ENCODE data around the gene PYURF.

Gene PYURF, protein sequence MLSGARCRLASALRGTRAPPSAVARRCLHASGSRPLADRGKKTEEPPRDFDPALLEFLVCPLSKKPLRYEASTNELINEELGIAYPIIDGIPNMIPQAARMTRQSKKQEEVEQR

DNA sequence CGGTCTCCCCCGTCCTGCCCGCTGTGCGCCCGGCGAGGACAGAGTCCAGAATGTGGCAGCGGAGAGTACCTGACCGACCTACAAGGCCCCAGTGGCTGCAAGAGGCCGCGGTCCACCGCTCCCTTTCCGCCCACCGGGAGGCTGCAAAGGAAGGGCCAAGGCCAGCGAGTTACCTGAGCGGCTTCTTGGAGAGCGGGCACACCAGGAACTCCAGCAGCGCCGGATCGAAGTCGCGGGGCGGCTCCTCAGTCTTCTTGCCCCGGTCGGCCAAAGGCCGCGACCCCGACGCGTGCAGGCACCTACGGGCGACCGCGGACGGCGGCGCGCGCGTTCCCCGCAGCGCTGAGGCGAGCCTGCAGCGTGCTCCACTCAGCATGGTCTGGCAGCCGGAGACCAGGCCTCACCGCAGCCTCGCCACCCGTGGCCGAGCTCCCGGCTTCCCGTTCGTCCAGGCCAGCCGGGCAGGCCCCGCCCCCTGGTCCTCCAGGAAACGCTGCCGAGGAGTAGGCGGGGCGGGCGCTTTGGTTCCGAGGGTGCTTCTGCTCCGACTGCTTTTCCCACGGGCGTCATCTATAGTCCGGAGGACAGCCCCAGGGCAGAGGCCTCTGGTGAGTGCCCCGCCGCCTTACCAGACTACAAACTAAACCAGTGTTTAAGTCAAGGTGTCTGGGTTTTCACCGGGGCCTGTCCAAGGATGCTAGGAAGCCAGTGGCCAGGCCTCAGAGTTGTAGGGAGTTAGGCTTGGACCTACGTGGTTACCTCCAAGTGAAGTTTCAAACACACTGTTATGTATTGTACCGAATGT, at the start of gene PYURF:
PYURF (minus strand) TSS at position 452 of the 805 bp plus-strand sequence; CDS start at position 376, 76 bp downstream.
- DNase-seq = peak; percentile 95

DNA sequence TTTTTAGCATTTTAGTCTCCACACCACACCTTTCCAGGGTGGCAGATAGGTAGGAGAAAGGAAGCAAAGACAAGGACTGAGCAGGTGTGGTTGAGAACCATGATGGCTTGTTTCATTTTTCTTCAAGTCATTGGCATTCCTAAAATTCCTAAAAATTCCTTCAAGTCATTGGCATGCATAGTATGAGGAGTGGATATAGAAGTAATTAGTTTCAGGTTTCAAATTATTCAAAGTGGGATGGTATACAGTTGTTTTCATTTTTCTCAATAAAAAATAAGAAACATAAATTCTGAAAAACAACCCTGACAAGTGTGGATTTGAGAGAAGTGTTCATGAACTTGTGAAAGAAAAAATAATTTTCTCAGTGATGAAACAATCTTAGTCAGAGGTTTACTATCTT, 46.4 kb upstream of the PYURF start:
- no peak for DNase-seq

DNA sequence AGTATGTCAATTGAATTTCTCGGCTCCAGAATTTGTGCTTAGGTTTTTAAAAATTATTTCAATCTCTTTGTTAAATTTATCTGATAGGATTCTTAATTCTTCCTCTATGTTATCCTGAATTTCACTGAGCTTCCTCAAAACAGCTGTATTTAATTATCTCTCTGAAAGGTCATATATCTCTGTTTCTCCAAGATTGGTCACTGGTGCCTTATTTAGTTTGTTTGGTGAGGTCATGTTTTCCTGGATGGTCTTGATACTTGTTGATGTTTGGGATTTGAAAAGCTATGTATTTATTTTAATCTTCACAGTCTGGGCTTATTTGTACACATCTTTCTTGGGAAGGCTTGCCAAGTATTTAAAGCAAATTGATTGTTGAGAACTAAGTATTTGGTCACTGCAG, 44.0 kb upstream of the PYURF start:
- DNase-seq = no peak

DNA sequence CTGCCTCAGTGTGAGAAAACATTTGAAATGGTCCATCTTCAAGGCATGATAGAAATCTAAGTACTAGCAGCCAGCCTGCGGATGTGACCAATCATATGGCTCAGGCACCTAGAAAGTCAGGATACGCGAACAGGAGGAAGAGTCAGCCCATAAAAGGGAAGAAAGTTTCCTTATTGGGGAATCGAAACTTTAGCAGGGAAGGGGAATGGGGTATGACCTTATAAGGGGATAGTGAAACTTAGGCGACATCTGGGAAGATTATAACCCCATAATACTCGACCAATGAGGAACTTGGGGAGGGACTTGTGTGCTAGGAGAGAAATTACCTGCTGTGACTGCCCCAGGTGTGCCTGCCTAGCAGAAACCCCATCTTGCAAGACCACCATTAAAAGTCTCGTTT, 26.2 kb upstream of the PYURF start:
- DNase-seq = no peak

DNA sequence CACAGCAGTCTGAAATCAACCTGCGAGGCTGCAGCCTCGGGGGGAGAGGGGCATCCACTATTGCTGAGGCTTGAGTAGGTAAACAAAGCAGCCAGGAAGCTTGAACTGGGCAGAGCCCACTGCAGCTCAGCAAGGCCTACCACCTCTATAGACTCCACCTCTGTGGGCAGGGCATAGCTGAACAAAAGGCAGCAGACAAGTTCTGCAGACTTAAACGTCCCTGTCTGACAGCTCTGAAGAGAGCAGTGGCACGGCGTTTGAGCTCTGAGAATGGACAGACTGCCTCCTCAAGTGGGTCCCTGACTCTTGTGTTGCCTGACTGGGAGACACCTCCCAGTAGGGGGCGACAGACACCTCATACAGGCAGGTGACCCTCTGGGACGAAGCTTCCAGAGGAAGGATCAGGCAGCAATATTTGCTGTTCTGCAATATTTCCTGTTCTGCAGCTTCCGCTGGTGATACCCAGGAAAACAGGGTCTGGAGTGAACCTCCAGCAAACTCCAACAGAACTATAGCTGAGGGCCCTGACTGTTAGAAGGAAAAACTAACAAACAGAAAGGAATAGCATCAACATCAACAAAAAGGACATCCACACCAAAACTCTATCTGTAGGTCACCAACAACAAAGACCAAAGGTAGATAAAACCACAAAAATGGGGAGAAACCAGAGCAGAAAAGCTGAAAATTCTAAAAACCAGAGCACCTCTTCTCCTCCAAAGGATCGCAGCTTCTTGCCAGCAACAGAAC, 15.9 kb upstream of the PYURF start:
- DNase-seq = peak; percentile 45

DNA sequence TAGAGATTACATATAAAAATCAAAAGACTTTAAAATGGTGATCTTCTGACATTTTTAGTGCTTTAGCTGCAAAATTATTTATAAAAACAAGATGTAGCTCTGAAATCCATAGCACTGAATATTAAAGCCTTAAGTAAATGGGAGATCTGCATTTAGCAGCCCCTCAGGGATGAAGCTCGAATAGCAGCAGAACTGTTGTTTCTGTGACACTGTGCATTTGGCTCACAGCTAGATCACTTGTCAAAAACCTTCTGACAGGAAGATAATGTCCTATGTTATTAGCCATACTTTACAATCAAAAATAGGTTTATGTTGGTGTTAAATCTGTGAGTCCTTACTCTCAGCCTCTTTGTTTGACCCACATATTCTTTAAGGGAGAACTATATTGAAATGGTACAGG, 14.1 kb upstream of the PYURF start:
- DNase-seq = no peak

DNA sequence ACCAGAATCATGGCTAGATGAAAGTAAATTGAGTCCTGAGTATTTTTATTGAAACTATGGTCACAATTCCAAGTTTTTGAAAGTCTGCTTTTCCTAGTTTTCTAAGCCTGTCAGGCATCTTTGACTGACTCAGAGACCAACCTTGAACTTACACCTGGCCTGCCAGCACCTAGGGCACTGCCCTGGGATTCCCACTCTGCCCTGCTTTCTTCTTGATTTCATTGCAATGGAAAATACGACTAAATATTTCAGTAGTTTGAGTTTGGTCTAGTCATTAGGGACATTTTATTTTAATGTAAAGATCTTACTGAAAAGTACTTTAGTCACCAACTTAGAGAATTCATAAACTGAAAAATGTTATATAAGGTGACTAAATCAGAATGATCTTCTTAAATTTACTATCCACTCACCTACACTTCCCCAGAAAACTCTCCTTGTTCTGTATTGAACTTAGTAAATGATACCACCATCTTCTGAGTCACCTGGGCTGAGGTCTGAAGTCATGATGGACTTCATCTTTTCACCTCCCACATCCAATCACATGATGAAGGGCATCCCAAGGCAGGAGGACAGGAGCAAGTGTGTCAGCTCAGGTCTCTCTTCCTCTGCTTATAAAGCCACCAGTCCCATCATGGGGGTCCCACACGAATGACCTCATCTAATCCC, 11.6 kb upstream of the PYURF start:
- DNase-seq = no peak

DNA sequence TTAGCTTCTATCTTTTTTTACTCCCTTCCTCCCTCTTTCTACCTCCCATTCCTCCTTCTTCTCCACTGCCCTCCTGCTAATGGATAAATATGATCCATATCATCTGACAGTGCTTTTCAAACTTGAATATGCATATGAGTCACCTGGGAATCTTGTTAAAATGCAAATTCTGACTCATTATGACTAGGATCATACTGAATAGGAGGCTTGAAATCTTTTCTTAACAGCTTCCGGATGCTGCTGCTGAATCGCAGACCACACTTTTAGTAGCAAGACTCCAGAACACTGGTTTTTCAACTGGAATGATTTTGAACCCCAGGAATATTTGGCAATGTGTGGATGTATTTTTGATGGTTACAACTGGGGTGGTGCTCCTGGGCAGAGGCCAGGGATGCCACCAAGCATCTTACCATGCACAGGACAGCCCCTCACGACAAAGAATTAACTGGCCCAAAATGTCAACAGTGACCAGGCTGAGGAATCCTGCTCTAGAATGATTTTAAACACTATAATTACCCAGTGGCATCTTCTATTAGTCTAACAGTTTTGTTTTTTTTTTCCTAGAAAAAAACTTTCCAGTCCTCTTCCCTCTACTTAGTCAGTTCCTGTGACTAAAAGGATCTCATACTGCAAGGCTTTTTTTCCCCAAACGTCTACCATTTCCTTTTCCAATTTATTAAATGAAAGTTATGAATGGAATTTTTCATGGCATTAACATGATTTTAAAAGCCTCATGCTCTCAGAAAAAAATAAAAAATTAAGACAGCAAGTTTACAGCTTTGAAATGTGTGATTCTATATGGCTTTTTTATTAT, 10.6 kb upstream of the PYURF start:
- DNase-seq = no peak

DNA sequence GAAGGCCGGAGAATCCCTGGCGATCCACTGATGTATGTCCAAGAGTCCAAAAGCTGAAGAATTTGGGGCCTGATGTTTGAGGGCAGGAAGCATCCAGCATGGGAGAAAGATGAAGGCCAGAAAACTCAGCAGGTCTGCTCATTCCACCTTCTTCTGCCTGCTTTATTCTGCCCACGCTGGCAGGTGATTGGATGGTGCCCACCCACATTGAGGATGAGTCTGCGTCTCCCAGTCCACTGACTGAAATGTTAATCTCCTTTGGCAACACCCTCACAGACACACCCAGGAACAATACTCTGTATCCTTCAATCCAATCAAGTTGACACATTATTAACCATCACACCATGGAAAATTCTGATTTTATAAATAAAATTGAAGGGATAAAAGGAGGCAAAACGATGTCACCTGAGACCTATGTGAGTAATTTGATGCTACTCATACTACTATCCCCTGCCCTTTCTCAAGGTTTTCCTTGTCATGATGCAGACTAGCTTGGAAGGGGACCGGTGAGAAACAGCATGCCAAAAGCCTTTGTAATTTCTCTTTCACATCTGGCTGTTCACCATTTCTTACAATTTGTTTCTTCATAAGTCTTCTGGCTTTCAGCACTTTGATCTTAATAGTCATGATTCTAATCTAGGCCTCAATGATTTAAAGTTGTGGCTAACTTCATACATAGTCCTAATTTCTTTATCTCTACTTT, 9.7 kb upstream of the PYURF start:
- DNase-seq = no peak

DNA sequence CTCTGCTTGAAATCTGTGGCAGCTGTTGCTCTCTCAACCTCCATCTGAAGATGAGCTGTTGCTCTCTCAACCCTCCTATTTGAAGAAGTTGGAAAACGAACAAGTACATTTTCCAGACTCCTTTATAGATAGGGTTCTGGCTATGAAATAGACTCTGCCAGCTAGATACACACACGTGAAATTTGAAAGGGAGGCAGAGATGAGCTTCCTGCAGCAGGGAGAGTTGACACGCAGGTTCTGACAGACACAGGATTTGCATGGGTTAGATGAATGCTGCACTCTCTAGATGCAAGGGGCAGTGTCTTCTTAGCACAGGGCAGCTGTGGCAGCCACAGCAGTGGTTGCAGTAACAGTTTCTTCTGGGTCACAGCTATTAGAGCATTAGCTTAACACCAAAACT, 8.0 kb upstream of the PYURF start:
- DNase-seq = no peak

DNA sequence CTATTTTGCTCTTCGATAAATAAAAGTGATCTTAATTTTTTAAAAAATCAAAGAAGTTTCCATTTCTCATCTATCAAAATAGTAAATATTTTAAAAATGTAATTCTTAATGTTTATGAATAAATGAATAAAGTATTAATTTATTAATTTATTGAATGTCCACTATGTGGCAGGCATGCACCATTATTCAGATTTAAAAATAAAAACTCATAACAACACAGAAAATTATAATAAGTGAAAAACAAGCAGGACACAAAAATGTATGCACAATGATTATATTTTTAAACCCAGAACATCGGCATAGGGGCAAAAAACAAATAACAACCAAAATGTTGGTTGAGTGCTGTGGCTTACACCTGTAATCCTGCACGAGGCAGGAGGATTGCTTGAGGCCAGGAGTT, 5.3 kb upstream of the PYURF start:
- DNase-seq = no peak

DNA sequence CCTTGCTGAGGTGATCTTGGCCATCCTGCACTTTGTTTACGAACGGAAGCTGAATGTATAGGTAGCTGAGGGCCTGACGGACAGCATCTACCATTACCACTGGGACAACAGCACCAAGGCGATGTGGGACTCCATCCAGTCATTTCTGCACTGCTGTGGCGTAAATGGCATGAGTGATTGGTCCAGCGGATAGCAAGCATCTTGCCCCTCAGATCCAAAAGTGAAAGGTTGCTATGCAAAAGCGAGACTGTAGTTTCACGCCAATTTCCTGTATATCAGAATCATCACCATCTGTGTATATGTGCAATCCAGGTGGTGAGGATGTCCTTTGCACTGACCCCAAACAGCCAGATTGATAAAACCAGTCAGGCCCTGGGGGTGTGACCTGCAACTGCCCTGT, 4.2 kb upstream of the PYURF start:
- DNase-seq = no peak

DNA sequence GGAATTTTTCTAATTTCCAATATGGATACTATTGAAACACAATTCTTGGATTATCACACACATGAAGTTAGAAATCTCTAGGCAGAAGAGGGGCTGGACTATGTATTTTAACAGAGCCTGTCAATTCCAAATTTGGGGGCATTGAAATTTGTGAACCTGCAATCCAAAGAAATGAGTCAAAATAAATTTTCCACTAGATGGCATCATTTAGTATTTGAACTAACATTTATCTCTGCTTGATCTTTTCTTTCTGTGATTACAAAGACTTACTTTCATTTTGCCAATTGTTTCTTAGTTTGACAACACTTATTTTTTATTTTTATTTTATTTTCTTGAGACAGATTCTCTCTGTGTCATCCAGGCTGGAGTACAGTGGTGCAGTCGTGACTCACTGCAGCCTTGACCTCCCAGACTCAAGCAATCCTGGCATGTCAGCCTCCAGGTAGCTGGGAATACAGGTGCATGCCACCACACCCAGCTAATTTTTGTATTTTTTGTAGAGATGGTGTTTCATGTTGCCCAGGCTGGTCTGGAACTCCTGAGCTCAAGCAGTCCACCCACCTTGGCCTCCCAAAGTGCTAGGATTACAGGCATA, 2.7 kb upstream of the PYURF start:
- DNase-seq = no peak

DNA sequence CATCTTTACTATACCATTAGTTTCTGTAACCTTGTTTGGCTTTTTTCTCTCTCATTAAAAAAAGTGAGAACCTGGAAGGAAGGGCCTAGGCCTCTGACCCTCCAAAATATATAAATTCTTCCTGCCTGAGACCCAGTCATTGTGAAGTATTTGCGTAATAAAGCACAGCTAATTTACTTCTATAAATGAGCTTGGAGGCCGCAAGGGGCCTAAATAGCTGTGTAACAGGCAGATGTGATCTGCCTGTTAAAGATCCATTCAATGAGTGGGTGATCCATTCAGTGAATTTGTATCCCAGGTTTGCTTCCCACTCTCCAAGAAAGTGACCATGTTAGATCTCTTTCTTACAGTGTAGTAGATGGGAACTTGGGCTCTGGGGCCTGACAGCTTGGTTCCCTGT, 595 bp upstream of the PYURF start:
- DNase-seq = no peak

DNA sequence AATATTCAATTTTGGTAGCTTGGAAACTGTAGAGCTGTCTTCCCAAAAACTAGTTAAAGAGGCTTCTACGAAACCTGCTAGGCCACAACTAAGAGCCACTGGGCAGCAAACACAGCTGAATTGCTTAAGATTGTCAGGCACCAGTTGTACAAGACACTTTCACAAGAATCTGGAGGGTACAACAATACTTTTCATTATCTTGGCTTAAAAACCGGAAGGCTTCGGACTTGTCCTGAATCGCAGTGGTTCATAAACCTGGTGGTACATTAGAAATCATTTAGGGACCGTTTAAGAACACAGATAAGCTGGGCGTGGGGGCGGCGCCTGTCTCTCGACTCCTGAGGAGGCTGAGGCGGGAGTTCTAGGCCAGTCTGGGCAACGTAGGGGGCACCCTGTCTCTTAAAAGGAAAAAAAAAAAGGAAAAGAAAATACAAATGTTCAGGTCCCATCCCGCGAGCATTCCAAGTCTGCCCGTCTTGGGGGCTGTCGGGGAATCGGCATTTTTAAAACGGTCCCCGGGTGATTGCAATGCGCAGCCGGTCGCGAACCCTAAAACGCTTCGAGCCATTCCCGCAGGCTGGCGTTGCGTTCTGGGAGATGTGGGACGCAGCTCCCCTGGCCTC, 763 bp downstream of the PYURF start:
- DNase-seq = no peak

DNA sequence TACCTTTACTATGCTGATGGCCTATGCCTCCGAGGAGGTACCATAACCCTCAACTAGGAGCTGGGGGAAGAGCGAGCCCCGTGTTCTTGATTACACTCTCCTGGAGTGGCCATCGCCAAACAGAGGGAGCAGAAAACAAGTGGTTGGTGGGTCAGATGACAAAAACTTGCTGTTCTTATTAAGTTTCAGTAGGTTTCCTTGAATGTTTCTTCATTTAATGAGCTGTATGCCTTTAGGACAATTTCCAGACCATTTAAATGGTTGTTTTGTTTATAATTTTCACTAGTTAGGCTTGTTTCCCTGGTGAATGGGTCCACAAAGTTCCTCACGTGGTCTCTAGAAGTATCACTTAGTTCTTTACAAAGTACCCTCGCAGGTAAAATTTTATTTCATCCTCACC, 4.7 kb downstream of the PYURF start:
- no peak for DNase-seq

DNA sequence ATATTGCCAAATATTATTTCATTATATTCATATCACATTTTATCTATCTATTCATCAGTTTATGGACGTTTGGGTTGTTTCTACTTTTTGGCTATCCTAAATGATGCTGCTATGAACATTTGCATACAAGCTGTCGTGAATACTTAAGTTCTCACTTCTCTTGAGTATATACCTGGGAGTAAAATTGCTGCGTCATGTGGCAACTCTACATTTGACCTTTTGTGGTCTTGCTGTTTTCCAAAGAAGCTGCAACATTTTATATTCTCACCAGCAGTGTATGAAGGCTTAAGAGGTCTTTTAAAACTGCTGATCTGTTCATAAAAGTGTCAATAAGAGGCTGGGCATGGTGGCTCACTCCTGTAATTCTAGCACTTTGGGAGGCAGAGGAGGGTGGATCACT, 5.8 kb downstream of the PYURF start:
- no peak for DNase-seq

DNA sequence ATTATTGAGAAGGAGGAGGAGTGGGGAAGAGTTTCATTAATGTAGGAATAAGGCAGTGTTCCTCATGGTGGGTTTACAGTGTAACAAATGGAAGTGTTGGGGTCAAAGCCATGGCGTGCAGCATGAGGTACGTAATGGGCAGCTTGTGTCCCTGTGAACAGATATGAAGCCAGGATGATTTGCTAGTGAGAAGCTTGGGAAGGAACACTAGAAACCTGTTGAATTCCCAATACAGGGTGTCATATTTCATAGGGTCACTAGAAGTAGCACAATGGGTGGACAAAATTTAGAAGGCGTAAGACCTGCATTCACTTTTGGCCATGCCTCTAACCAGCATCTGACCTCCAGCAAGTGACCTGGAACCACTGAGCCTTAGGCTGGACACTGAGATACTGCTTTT, 6.8 kb downstream of the PYURF start:
- no peak for DNase-seq

DNA sequence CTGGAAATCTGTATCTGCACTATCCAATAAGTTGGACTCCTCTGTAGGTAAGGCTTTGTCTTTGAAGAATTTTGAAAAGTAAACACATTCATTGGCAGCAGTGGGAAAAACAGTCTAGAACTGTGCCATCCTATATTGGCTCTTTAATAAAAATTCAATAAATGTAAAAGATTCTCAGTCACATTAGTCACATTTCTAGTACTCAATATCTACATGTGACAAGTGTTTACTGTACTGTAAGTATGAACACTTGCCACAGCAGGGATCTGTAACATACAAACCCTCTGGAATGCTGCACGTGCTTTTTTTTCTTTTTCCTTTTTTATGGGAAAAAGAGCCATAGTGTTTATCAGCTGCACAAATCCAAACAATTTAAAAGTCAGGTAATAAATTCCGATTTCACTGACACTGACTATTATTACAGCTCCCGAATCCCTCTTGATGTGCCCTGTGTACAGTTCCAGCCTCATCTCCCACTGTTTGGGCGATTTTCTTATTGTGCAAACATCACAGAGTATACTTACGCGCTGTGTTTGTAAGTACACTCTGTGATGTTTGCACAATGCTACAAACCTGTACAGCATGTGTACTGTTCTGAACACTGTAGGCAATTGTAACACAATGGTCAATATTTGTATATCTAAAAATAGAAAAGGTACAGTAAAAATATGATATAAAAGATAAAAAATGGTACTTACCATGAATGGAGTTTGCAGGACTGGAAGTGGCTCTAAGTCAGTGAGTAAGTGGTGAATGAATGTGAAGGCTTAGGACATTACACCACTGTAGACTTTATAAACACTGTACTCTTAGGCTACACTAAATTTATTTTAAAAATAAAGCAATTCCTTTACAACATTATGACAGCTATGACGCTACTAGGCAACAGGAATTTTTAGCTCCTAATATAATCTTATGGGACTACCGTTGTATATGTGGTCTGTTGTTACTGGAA, 8.7 kb downstream of the PYURF start:
- no peak for DNase-seq

DNA sequence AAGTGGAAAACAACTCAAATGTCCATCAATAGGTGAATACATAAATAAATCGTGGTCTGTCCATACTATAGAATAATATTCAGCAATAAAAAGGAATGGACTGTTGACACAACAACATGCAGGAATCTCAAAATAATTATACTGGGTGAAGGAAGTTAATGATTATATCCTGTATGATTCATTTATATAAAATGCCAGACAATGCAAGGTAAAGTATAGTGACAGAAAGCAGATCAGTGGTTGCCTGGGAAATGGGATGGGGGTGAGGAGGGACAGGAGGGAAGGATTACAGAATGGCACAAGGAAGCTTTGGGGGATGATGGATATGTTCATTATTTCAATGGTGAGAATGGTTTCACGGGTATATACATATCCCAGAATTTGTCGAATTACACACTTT, 12.3 kb downstream of the PYURF start:
- DNase-seq = no peak
